SU-DHL-6 (cell line): ENCODE results near the gene CLEC4D.
"Not testable (repeated sequence)": the region's sequence is repeated elsewhere in the genome, so short reads cannot be mapped to it uniquely, and the experiment has no call there.

Experiments
- H2AFZ ChIP-seq: fragments of 200-600 bp; sonication (generic); 2 replicates; pipeline ENCODE4 v1.6.1; 2014; ENCODE audit warnings: low read depth, mild to moderate bottlenecking, moderate library complexity, mixed read lengths, antibody characterized with exemption, low read length; ENCODE audit not compliant: severe bottlenecking
- H3F3A ChIP-seq: fragments of 200-600 bp; shearing (Covaris generic); 2 replicates; pipeline ENCODE4 v1.6.0; 2016; ENCODE audit warnings: antibody characterized with exemption, mild to moderate bottlenecking; ENCODE audit not compliant: insufficient read depth
- H3K27ac ChIP-seq: fragments of 200-600 bp; sonication (generic); 2 replicates; pipeline ENCODE4 v1.5.1; 2016; ENCODE audit warnings: low read depth, mild to moderate bottlenecking, low read length, moderate library complexity, mixed read lengths
- H3K27me3 ChIP-seq: fragments of 200-600 bp; sonication (generic), shearing (Covaris generic); 2 replicates; pipeline ENCODE4 v1.6.0; 2014; ENCODE audit warnings: mild to moderate bottlenecking, low read length
- H3K36me3 ChIP-seq: fragments of 200-600 bp; sonication (generic); 2 replicates; pipeline ENCODE4 v1.6.1; 2014; ENCODE audit warnings: mild to moderate bottlenecking, low read length, mixed read lengths
- H3K4me2 ChIP-seq: fragments of 300-600, 200-600 bp; shearing (Covaris generic), sonication (generic); 2 replicates; pipeline ENCODE4 v1.6.0; 2014; ENCODE audit warnings: low read length, low read depth, mild to moderate bottlenecking; ENCODE audit not compliant: poor library complexity, severe bottlenecking
- H3K4me3 ChIP-seq: fragments of 200-600 bp; sonication (generic); 2 replicates; pipeline ENCODE4 v1.5.1; 2014; ENCODE audit warnings: antibody characterized with exemption, low read length, mild to moderate bottlenecking, mixed read lengths; ENCODE audit not compliant: insufficient read depth, poor library complexity, severe bottlenecking
- H3K79me2 ChIP-seq: fragments of 200-600 bp; sonication (generic); 2 replicates; pipeline ENCODE4 v1.6.1; 2014; ENCODE audit warnings: mild to moderate bottlenecking, low read length, moderate library complexity; ENCODE audit not compliant: insufficient read depth
- H3K9ac ChIP-seq: fragments of 200-600 bp; sonication (generic); 2 replicates; pipeline ENCODE4 v1.7.0; 2014; ENCODE audit warnings: mild to moderate bottlenecking, low read length
- H3K9me2 ChIP-seq: fragments of 200-600 bp; sonication (generic); replicated peaks from 2 replicates; pipeline ENCODE4 v1.6.1; 2014; ENCODE audit warnings: low read length; ENCODE audit not compliant: insufficient read depth
- H3K9me3 ChIP-seq: fragments of 200-600 bp; sonication (generic); 2 replicates; pipeline ENCODE4 v1.6.1; 2014; ENCODE audit warnings: low read length, mixed read lengths; ENCODE audit not compliant: insufficient read depth
- H4K20me1 ChIP-seq: fragments of 200-600 bp; sonication (generic); 2 replicates; pipeline ENCODE4 v1.6.1; 2014; ENCODE audit warnings: low read depth, mild to moderate bottlenecking, antibody characterized with exemption, low read length, moderate library complexity, mixed read lengths
- EZH2phosphoT487 ChIP-seq: fragments of 200-600 bp; sonication (generic), shearing (Covaris generic); conservative IDR thresholded peaks from 2 replicates; pipeline ENCODE4 v1.6.1; 2018; ENCODE audit warnings: mild to moderate bottlenecking, antibody characterized with exemption, low read length, moderate library complexity, mixed read lengths
- TF ChIP-seq, protein P1 (sequence below): fragments of 200-600 bp; sonication (generic); IDR thresholded peaks from one replicate; pipeline ENCODE4 v1.5.1; 2017; ENCODE audit warnings: antibody characterized with exemption, mild to moderate bottlenecking, low read length, moderate library complexity; ENCODE audit not compliant: insufficient read depth, poor library complexity, severe bottlenecking

Gene CLEC4D

DNA sequence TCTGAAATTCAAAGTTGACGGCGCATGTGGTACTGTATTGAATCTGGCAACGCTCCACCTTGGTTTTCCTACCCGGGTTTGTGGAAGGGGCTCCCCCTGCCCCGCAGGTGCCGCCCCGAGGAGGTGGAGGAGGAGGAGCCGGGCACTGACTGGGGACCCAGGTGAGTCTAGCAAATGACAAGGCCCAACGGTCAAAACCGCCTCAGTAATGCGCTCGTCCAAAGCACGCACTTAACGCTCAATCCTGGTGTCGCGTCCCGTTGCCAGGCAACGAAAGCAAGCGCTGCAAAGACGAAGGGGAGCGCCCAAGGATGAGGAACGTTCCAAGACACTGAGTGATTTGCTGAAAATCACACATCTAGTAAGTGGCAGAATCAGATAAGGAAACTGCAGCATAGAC lies 51.4 kb downstream of the CLEC4D start:
- Histone ChIP-seq H4K20me1 (no peaks in the 10 kb centered on the region), H3F3A (no peaks in the 10 kb centered on the region), H3K9ac (no peak overlapping the region), H3K9me3 (no peaks in the 10 kb centered on the region; the same call in 1 of the 2 replicates), H3K27me3 (no peaks in the 10 kb centered on the region), H3K36me3 (no peaks in the 10 kb centered on the region), H2AFZ (no peak overlapping the region), H3K9me2 (no peaks in the 10 kb centered on the region), H3K27ac (no peak overlapping the region), H3K4me3 (no peak overlapping the region), H3K4me2 (no peak overlapping the region), H3K79me2 (no peaks in the 10 kb centered on the region)
- no peak for TF ChIP-seq EZH2phosphoT487
- TF ChIP-seq, protein P1, sequence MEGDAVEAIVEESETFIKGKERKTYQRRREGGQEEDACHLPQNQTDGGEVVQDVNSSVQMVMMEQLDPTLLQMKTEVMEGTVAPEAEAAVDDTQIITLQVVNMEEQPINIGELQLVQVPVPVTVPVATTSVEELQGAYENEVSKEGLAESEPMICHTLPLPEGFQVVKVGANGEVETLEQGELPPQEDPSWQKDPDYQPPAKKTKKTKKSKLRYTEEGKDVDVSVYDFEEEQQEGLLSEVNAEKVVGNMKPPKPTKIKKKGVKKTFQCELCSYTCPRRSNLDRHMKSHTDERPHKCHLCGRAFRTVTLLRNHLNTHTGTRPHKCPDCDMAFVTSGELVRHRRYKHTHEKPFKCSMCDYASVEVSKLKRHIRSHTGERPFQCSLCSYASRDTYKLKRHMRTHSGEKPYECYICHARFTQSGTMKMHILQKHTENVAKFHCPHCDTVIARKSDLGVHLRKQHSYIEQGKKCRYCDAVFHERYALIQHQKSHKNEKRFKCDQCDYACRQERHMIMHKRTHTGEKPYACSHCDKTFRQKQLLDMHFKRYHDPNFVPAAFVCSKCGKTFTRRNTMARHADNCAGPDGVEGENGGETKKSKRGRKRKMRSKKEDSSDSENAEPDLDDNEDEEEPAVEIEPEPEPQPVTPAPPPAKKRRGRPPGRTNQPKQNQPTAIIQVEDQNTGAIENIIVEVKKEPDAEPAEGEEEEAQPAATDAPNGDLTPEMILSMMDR = no peak

DNA sequence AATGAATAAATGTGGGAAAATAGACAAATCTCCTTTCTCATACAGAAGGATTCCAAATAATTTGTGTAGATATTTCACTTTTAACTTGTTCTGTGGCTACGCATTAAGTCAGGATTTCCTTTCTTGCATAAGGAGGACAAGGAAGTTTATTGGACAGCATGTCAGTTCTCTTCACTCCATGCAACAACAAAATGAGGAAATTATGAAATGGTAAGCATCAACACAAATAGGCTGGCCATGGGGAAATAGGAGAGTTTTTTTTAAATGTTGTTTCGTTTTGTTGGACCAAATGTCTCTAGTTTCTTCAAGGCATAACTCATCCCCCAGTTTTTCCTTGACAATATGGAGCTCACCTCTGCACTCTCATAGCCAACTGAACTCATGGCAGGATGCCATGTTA lies 52.7 kb downstream of the CLEC4D start:
- H4K20me1 ChIP-seq, H3K9me3 ChIP-seq, H3K9ac ChIP-seq, H3F3A ChIP-seq, H3K27ac ChIP-seq, H3K79me2 ChIP-seq, H3K4me3 ChIP-seq, H3K4me2 ChIP-seq, H3K27me3 ChIP-seq, H2AFZ ChIP-seq, H3K36me3 ChIP-seq, H3K9me2 ChIP-seq: not testable (repeated sequence)

DNA sequence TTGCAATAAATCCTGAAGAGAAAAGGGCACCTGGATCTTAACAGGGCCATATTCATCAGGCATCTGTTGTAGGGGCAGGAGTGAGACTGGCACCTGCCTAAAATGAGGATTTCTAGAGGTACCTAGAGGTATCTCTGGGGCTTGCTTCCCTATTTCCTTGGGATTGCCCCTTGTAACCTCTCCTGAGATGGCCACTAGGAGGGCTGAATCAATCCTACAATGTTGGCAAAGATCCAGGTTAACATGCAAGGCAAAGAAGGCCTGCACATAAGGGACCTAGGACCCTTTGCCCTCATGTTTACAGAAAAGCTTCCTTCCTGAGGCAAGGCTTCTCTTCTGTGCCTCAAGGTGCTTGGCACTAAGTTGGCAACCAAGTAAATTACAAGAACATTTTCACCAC lies 53.2 kb downstream of the CLEC4D start:
- Histone ChIP-seq H3K27ac (no peak overlapping the region), H3K9ac (no peak overlapping the region), H3K9me2 (no peaks in the 10 kb centered on the region), H3K4me2 (no peak overlapping the region), H2AFZ (no peak overlapping the region), H3K4me3 (no peak overlapping the region), H3F3A (no peaks in the 10 kb centered on the region), H3K9me3 (no peaks in the 10 kb centered on the region; the same call in 1 of the 2 replicates), H3K79me2 (no peaks in the 10 kb centered on the region), H3K36me3 (no peaks in the 10 kb centered on the region), H4K20me1 (no peaks in the 10 kb centered on the region), H3K27me3 (no peaks in the 10 kb centered on the region)
- no peak for TF ChIP-seq EZH2phosphoT487
- TF ChIP-seq, protein P1 = no peak
